A673 (cell line): ENCODE results near the gene MATR3.

Experiments used
- CTCF ChIP-seq: fragments of 300-800, 200-600 bp; sonication (generic); conservative IDR thresholded peaks from 2 replicates; pipeline ENCODE4 v1.5.1; 2017; ENCODE audit warnings: low read depth, mild to moderate bottlenecking, antibody characterized with exemption, low read length, moderate library complexity, mixed read lengths
- EZH2 ChIP-seq: fragments of 200-600 bp; sonication (generic); IDR thresholded peaks from 2 replicates; pipeline ENCODE4 v1.6.1; 2017; ENCODE audit warnings: borderline replicate concordance, low read depth, mild to moderate bottlenecking, mixed read lengths, antibody characterized with exemption, low read length; ENCODE audit not compliant: poor library complexity, severe bottlenecking

- TF ChIP-seq CTCF, result no peak
- no peak for TF ChIP-seq EZH2
Measured at GRCh38 chr5:139284295-139284694, 9.2 kb upstream of the MATR3 start.
